ENCODE measurements around the gene AEBP2. TPM values are rescaled to one million over a fixed set of nuclear protein-coding genes. Genes with fewer than 3 reads are reported as not detected.

AEBP2 gene
- total and polyA plus RNA-seq, 2 of the 8 experiments (the other 6 are each of a cell fraction or from before 2014, with no cell fraction given): 13.6 to 61.4 TPM

DNA sequence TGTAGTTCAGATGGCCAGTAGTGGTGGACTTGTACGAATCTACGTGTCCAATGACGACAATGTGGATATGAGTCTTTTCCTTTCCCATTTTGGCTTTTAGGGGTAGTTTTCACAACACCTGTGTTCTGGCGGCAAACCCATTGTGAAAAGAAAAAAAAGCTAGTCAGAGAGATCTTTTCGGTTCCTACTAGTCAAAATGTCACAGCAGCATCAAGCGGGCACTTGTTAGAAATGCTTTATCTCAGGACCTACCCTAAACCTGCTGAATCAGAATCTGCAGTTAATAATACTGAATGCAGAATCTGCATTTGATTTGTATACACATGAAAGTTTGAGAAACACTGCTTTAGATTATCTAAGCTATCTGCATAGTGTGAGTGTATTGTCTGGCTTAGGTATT lies 18.3 kb downstream of the AEBP2 start (continued):
- TF ChIP-seq, protein P1, sequence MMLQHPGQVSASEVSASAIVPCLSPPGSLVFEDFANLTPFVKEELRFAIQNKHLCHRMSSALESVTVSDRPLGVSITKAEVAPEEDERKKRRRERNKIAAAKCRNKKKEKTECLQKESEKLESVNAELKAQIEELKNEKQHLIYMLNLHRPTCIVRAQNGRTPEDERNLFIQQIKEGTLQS (IDR thresholded peaks at IDR 0.05; ENCODE audit: insufficient read depth, low read depth, low read length): no peak
- TF ChIP-seq CBX5 (IDR thresholded peaks at IDR 0.05; ENCODE audit: low read depth, low read length) (no peak), SP1 (IDR thresholded peaks at IDR 0.05; ENCODE audit: low read depth, low read length) (no peak), TAF1 (IDR thresholded peaks at IDR 0.05; ENCODE audit: low read depth, low read length) (no peak), CEBPB (IDR thresholded peaks at IDR 0.05; ENCODE audit: low read depth, low read length) (no peak), FOSL1 (IDR thresholded peaks at IDR 0.05; ENCODE audit: insufficient read depth, low read depth, low read length) (no peak), RFX5 (IDR thresholded peaks at IDR 0.05; ENCODE audit: borderline replicate concordance, low read depth, low read length) (no peak)

Data from H1 (cell line).